ENCODE measurements around the gene KIAA0586. TPM values are rescaled to one million over a fixed set of nuclear protein-coding genes. Genes with fewer than 3 reads are reported as not detected.

The KIAA0586 gene
- total and polyA plus RNA-seq, 9 of the 15 experiments (the other 6 are each of a cell fraction or from before 2014, with no cell fraction given) = 11.2 to 30.9 (median 22.6) TPM

DNA sequence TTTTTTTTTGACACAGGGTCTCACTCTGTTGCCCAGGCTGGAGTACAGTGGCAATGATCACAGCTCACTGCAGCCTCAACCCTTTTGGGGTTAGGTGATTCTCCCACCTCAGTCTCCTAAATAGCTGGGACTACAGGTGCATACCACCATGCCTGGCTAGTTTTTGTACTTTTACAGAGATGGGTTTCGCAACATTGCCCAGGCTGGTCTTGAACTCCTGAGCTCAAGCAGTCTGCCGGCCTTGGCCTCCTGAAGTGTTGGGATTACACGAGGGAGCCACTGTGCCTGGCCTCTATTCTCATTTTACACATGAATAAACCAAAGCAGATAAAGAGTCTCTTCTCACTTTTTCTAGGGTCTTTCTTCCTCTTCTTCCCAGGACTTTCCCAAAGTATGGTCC lies 28.6 kb upstream of the KIAA0586 start (continued):
- TF ChIP-seq, protein P1, sequence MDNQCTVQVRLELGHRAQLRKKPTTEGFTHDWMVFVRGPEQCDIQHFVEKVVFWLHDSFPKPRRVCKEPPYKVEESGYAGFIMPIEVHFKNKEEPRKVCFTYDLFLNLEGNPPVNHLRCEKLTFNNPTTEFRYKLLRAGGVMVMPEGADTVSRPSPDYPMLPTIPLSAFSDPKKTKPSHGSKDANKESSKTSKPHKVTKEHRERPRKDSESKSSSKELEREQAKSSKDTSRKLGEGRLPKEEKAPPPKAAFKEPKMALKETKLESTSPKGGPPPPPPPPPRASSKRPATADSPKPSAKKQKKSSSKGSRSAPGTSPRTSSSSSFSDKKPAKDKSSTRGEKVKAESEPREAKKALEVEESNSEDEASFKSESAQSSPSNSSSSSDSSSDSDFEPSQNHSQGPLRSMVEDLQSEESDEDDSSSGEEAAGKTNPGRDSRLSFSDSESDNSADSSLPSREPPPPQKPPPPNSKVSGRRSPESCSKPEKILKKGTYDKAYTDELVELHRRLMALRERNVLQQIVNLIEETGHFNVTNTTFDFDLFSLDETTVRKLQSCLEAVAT (IDR thresholded peaks at IDR 0.05) = no peak
- TF ChIP-seq SRSF7 (optimal IDR thresholded peaks at IDR 0.05; ENCODE audit: low read depth, low read length) (no peak), ZNF347 (CRISPR knock-in tag; IDR thresholded peaks at IDR 0.05; ENCODE audit: low read depth) (no peak), GTF2E2 (tag; IDR thresholded peaks at IDR 0.05) (no peak), SMC3 (conservative IDR thresholded peaks at IDR 0.05; ENCODE audit: insufficient read depth, low read depth, low read length) (no peak), RBBP5 (IDR thresholded peaks at IDR 0.05; ENCODE audit: borderline replicate concordance, insufficient read depth, low read length, poor library complexity, severe bottlenecking) (no peak), EP300 (IDR thresholded peaks at IDR 0.05; ENCODE audit: low read length) (no peak)
- TF ChIP-seq, protein P2, sequence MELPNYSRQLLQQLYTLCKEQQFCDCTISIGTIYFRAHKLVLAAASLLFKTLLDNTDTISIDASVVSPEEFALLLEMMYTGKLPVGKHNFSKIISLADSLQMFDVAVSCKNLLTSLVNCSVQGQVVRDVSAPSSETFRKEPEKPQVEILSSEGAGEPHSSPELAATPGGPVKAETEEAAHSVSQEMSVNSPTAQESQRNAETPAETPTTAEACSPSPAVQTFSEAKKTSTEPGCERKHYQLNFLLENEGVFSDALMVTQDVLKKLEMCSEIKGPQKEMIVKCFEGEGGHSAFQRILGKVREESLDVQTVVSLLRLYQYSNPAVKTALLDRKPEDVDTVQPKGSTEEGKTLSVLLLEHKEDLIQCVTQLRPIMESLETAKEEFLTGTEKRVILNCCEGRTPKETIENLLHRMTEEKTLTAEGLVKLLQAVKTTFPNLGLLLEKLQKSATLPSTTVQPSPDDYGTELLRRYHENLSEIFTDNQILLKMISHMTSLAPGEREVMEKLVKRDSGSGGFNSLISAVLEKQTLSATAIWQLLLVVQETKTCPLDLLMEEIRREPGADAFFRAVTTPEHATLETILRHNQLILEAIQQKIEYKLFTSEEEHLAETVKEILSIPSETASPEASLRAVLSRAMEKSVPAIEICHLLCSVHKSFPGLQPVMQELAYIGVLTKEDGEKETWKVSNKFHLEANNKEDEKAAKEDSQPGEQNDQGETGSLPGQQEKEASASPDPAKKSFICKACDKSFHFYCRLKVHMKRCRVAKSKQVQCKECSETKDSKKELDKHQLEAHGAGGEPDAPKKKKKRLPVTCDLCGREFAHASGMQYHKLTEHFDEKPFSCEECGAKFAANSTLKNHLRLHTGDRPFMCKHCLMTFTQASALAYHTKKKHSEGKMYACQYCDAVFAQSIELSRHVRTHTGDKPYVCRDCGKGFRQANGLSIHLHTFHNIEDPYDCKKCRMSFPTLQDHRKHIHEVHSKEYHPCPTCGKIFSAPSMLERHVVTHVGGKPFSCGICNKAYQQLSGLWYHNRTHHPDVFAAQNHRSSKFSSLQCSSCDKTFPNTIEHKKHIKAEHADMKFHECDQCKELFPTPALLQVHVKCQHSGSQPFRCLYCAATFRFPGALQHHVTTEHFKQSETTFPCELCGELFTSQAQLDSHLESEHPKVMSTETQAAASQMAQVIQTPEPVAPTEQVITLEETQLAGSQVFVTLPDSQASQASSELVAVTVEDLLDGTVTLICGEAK (IDR thresholded peaks at IDR 0.05) = no peak
- TF ChIP-seq, protein P2 (CRISPR knock-in tag; IDR thresholded peaks at IDR 0.05) = no peak
- TF ChIP-seq, protein P3, sequence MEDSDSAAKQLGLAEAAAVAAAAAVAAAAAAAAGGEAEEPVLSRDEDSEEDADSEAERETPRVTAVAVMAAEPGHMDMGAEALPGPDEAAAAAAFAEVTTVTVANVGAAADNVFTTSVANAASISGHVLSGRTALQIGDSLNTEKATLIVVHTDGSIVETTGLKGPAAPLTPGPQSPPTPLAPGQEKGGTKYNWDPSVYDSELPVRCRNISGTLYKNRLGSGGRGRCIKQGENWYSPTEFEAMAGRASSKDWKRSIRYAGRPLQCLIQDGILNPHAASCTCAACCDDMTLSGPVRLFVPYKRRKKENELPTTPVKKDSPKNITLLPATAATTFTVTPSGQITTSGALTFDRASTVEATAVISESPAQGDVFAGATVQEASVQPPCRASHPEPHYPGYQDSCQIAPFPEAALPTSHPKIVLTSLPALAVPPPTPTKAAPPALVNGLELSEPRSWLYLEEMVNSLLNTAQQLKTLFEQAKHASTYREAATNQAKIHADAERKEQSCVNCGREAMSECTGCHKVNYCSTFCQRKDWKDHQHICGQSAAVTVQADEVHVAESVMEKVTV (CRISPR knock-in tag; IDR thresholded peaks at IDR 0.05) = no peak
- TF ChIP-seq, protein P4, sequence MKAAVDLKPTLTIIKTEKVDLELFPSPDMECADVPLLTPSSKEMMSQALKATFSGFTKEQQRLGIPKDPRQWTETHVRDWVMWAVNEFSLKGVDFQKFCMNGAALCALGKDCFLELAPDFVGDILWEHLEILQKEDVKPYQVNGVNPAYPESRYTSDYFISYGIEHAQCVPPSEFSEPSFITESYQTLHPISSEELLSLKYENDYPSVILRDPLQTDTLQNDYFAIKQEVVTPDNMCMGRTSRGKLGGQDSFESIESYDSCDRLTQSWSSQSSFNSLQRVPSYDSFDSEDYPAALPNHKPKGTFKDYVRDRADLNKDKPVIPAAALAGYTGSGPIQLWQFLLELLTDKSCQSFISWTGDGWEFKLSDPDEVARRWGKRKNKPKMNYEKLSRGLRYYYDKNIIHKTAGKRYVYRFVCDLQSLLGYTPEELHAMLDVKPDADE (conservative IDR thresholded peaks at IDR 0.05; ENCODE audit: control insufficient read depth, low read depth, low read length) = no peak
